HEK293T (cell line): ENCODE measurements around the gene RTN4IP1.

Experiments
- ARNT ChIP-seq: fragments of 450-650 bp; IDR thresholded peaks from 2 replicates; pipeline ENCODE4 v1.6.1; 2017; ENCODE audit warnings: mild to moderate bottlenecking
- BHLHE40 ChIP-seq: fragments of 450-650 bp; IDR thresholded peaks from 2 replicates; pipeline ENCODE4 v1.6.1; 2016; ENCODE audit warnings: mild to moderate bottlenecking, moderate library complexity, borderline replicate concordance
- ELF4 ChIP-seq: fragments of 450-650 bp; IDR thresholded peaks from 2 replicates; pipeline ENCODE4 v1.6.1; 2017; ENCODE audit warnings: antibody characterized with exemption
- FOXM1 ChIP-seq: fragments of 450-650 bp; IDR thresholded peaks from 2 replicates; pipeline ENCODE4 v1.6.1; 2017; ENCODE audit warnings: mild to moderate bottlenecking, borderline replicate concordance
- LEF1 ChIP-seq: fragments of 450-650 bp; IDR thresholded peaks from 2 replicates; pipeline ENCODE4 v1.6.1; 2017; ENCODE audit warnings: mild to moderate bottlenecking, borderline replicate concordance
- NFRKB ChIP-seq: fragments of 450-650 bp; IDR thresholded peaks from 2 replicates; pipeline ENCODE4 v1.6.1; 2016; ENCODE audit warnings: mild to moderate bottlenecking, moderate library complexity
- SP1 ChIP-seq: fragments of 450-650 bp; IDR thresholded peaks from 2 replicates; pipeline ENCODE4 v1.6.1; 2017
- SUZ12 ChIP-seq: fragments of 450-650 bp; IDR thresholded peaks from 2 replicates; pipeline ENCODE4 v1.6.1; 2016; ENCODE audit warnings: mild to moderate bottlenecking
- ZNF384 ChIP-seq: fragments of 450-650 bp; IDR thresholded peaks from 2 replicates; pipeline ENCODE4 v1.6.1; 2016

- TF ChIP-seq NFRKB (no peak), ZNF384 (no peak), FOXM1 (no peak), SP1 (no peak), ELF4 (no peak), SUZ12 (no peak), BHLHE40 (no peak), ARNT (no peak), LEF1 (no peak)
Observed at GRCh38 chr6:106529438-106529837, 99.9 kb downstream of the RTN4IP1 start.
